Colonic mucosa (tissue), 4 donors: ENCODE measurements around the gene KMT2D. TPM values are rescaled to one million over a fixed set of nuclear protein-coding genes. Genes with fewer than 3 reads are reported as not detected.

Experiments used
- DNase-seq: peaks from one replicate; pipeline ENCODE4 v3.0.0-alpha.2; 2020
- H3K27ac ChIP-seq: fragments of 200-600 bp; one replicate; pipeline ENCODE4 v1.8.0; 2021
- H3K27me3 ChIP-seq: fragments of 200-600 bp; one replicate; pipeline ENCODE4 v1.8.0; 2021
- H3K36me3 ChIP-seq: fragments of 200-600 bp; one replicate; pipeline ENCODE4 v1.8.0; 2021
- H3K4me1 ChIP-seq: fragments of 200-600 bp; one replicate; pipeline ENCODE4 v1.8.0; 2021; ENCODE audit warnings: mild to moderate bottlenecking
- H3K4me3 ChIP-seq: fragments of 200-600 bp; one replicate; pipeline ENCODE4 v1.8.0; 2021
- H3K9ac ChIP-seq, 2 donors: one replicate each; pipeline ENCODE4 v1.7.0; 2013; ENCODE audit warnings: control low read depth in 2 of 2, low read depth in 2 of 2, low read length in 2 of 2
- H3K9me3 ChIP-seq: fragments of 200-600 bp; one replicate; pipeline ENCODE4 v1.8.0; 2021
- CTCF ChIP-seq: fragments of 200-600 bp; IDR thresholded peaks from one replicate; pipeline ENCODE4 v1.8.0; 2022; ENCODE audit warnings: antibody characterized with exemption, mild to moderate bottlenecking
- intact Hi-C: fragments of 100-400 bp; cut with DNase I; formaldehyde crosslinking; loops from one replicate; pipeline ENCODE4 v1.14.1; 2022
- total RNA-seq, 2 donors: library from RNA; stranded (reverse); fragmentation: NEBNext Ultra II Directional in 1 of 2; extraction: Animal tissue kit (Norgen Biotek cat#: 25700) in 1 of 2; gene quantifications; one replicate each; pipeline ENCODE4 v1.2.1, GENCODE V29; 2021
- donor health status: healthy.
- donor health status: DM: no; HTN: no; CAD: no.
- donor health status: DM: no; HTN: no; CAD: no.

KMT2D gene
- total RNA-seq, 2 donors from 2014 or later, result 50.2 to 87.5 TPM

GRCh38 chr12:49086116-49086515, 25.5 kb upstream of the KMT2D start:
- intact Hi-C loops, result loop anchor here (5.0 kb wide), 1 partner anchor 36 kb away; no protein-coding TSS in a partner anchor
- Histone ChIP-seq H3K27me3 (peaks cover 27% of the 10 kb centered on the region), H3K27ac (no peak overlapping the region), H3K4me1 (no peaks in the 10 kb centered on the region), H3K4me3 (no peak overlapping the region), H3K9ac (no peak overlapping the region), H3K36me3 (no peaks in the 10 kb centered on the region), H3K9me3 (no peaks in the 10 kb centered on the region)
- DNase-seq, result no peak
- no peak for TF ChIP-seq CTCF

- Histone ChIP-seq H3K4me1 (no peaks in the 10 kb centered on the region), H3K9ac (no peak overlapping the region), H3K4me3 (no peak overlapping the region), H3K27me3 (peaks cover 11% of the 10 kb centered on the region), H3K36me3 (no peaks in the 10 kb centered on the region), H3K27ac (no peak overlapping the region), H3K9me3 (no peaks in the 10 kb centered on the region)
- no peak for TF ChIP-seq CTCF
- no peak for DNase-seq
- intact Hi-C loops, result no loop called here
Observed at GRCh38 chr12:49084438-49084837, 23.8 kb upstream of the KMT2D start.

GRCh38 chr12:49079793-49080192, 19.2 kb upstream of the KMT2D start:
- H3K4me3 ChIP-seq, result no peak overlapping the region
- DNase-seq, result no peak
- no peaks in the 10 kb centered on the region for H3K36me3 ChIP-seq
- no peaks in the 10 kb centered on the region for H3K27me3 ChIP-seq
- no peaks in the 10 kb centered on the region for H3K4me1 ChIP-seq
- intact Hi-C loops, result no loop called here
- no peak for TF ChIP-seq CTCF
- no peak overlapping the region for H3K27ac ChIP-seq
- no peaks in the 10 kb centered on the region for H3K9me3 ChIP-seq
- H3K9ac ChIP-seq, result no peak overlapping the region

GRCh38 chr12:49070971-49071370, 10.4 kb upstream of the KMT2D start:
- Histone ChIP-seq H3K4me3 (no peak overlapping the region), H3K27ac (no peak overlapping the region), H3K27me3 (no peaks in the 10 kb centered on the region), H3K4me1 (peaks cover 8% of the 10 kb centered on the region), H3K36me3 (no peaks in the 10 kb centered on the region), H3K9me3 (no peaks in the 10 kb centered on the region), H3K9ac (no peak overlapping the region)
- DNase-seq, result no peak
- intact Hi-C loops, result no loop called here
- no peak for TF ChIP-seq CTCF

- intact Hi-C loops, result loop anchor here (10.0 kb wide), 1 partner anchor 55 kb away; no protein-coding TSS in a partner anchor
- Histone ChIP-seq H3K9ac (peak within 1 kb of the TSS; percentile 53 to 70), H3K9me3 (no peaks in the 10 kb centered on the region), H3K4me1 (peaks cover 8% of the 10 kb centered on the region), H3K36me3 (no peaks in the 10 kb centered on the region), H3K27ac (peak within 1 kb of the TSS; percentile 54), H3K4me3 (peak within 1 kb of the TSS; percentile 74), H3K27me3 (no peaks in the 10 kb centered on the region)
- no peak for TF ChIP-seq CTCF
- DNase-seq, result peak; percentile 99
Observed at GRCh38 chr12:49069507-49070346, 9.1 kb upstream of the KMT2D start, which contains the start of gene RHEBL1. RHEBL1 (minus strand) TSS chr12:49069979; CDS start chr12:49069785, 194 bp downstream.
